SK-N-SH treated with all-trans-retinoic acid at 6 μM for 48 hours (cell line): ENCODE measurements around the gene AKT1.

Experiments
- BACH2 ChIP-seq: fragments of 250-450 bp; sonication (Bioruptor Pico); IDR thresholded peaks from 2 replicates; pipeline ENCODE4 v1.9.0; 2021; ENCODE audit warnings: mild to moderate bottlenecking, borderline replicate concordance
- CSDC2 ChIP-seq: fragments of 250-450 bp; sonication (Bioruptor Pico); IDR thresholded peaks from 2 replicates; pipeline ENCODE4 v1.5.0; 2020; ENCODE audit warnings: mild to moderate bottlenecking, moderate library complexity
- TCF4 ChIP-seq: fragments of 250-450 bp; sonication (Bioruptor Pico); IDR thresholded peaks from 2 replicates; pipeline ENCODE4 v1.8.0; 2021; ENCODE audit warnings: mild to moderate bottlenecking, moderate library complexity, borderline replicate concordance
- TF ChIP-seq, protein P1 (sequence below): fragments of 250-450 bp; sonication (Bioruptor Pico); IDR thresholded peaks from 2 replicates; pipeline ENCODE4 v1.5.0; 2020; ENCODE audit warnings: mild to moderate bottlenecking, moderate library complexity

GRCh38 chr14:104734051-104734587 lies 61.4 kb downstream of the AKT1 start:
- TF ChIP-seq CSDC2 (no peak), BACH2 (CRISPR knock-in tag) (no peak), TCF4 (CRISPR knock-in tag) (no peak)
- TF ChIP-seq, protein P1, sequence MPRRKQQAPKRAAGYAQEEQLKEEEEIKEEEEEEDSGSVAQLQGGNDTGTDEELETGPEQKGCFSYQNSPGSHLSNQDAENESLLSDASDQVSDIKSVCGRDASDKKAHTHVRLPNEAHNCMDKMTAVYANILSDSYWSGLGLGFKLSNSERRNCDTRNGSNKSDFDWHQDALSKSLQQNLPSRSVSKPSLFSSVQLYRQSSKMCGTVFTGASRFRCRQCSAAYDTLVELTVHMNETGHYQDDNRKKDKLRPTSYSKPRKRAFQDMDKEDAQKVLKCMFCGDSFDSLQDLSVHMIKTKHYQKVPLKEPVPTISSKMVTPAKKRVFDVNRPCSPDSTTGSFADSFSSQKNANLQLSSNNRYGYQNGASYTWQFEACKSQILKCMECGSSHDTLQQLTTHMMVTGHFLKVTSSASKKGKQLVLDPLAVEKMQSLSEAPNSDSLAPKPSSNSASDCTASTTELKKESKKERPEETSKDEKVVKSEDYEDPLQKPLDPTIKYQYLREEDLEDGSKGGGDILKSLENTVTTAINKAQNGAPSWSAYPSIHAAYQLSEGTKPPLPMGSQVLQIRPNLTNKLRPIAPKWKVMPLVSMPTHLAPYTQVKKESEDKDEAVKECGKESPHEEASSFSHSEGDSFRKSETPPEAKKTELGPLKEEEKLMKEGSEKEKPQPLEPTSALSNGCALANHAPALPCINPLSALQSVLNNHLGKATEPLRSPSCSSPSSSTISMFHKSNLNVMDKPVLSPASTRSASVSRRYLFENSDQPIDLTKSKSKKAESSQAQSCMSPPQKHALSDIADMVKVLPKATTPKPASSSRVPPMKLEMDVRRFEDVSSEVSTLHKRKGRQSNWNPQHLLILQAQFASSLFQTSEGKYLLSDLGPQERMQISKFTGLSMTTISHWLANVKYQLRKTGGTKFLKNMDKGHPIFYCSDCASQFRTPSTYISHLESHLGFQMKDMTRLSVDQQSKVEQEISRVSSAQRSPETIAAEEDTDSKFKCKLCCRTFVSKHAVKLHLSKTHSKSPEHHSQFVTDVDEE = no peak
